Endothelial cell of umbilical vein (primary cell): ENCODE measurements around the gene SVIL. TPM values are rescaled to one million over a fixed set of nuclear protein-coding genes. Genes with fewer than 3 reads are reported as not detected.

Source experiments
- BruUV-seq: library from RNA; stranded (reverse); fragments of 400-500 nt; replicated peaks from 2 replicates; lab custom pipeline; 2021; lab: Mats Ljungman, UMichigan
- CTCF ChIA-PET: fragments of 300-600, 350-600 bp; sonication (Branson Sonifier 250); formaldehyde crosslinking; loops from one replicate; lab custom pipeline; 2021; ENCODE audit warnings: antibody characterized with exemption, inconsistent platforms; lab: Charles Lee
- POLR2A ChIA-PET: fragments of 300-600, 350-600 bp; sonication (Branson Sonifier 250); formaldehyde crosslinking; loops from one replicate; lab custom pipeline; 2021; ENCODE audit warnings: antibody characterized with exemption, inconsistent platforms; lab: Charles Lee
- DNase-seq: peaks from one replicate; pipeline ENCODE4 v3.0.0-alpha.2; 2011; ENCODE audit warnings: low read depth, low spot score
- FAIRE-seq: peaks from 2 replicates; lab custom pipeline; 2011; peaks lifted over from hg19 to GRCh38; lab: Jason Lieb, UNC
- H2AFZ ChIP-seq: 2 replicates; pipeline ENCODE4 v1.6.0; 2012; ENCODE audit warnings: low read depth, low read length, control low read depth, inconsistent platforms
- H3K27ac ChIP-seq: 2 replicates; pipeline ENCODE4 v1.5.1; 2011; ENCODE audit warnings: low read depth, mild to moderate bottlenecking, control low read depth, low read length, moderate library complexity; ENCODE audit not compliant: insufficient read depth
- H3K27me3 ChIP-seq, 2 experiments: 2 replicates each; pipeline versions ENCODE4 v1.6.0 to v1.6.1; 2011; ENCODE audit warnings: low read length in 2 of 2, mixed read lengths in 1 of 2; ENCODE audit not compliant: control insufficient read depth in 2 of 2, insufficient read depth in 2 of 2
- H3K36me3 ChIP-seq, 2 experiments: 2 replicates in 1 of 2; 3 replicates in 1 of 2; pipeline ENCODE4 v1.5.1; 2011; ENCODE audit warnings: low read length in 2 of 2, mild to moderate bottlenecking in 1 of 2, moderate library complexity in 1 of 2; ENCODE audit not compliant: control insufficient read depth in 2 of 2, insufficient read depth in 2 of 2; ENCODE audit errors: extremely low read depth in 1 of 2
- H3K4me1 ChIP-seq: 3 replicates; pipeline ENCODE4 v1.5.1; 2011; ENCODE audit warnings: mild to moderate bottlenecking, low read length; ENCODE audit not compliant: control insufficient read depth, insufficient read depth; ENCODE audit errors: extremely low read depth
- H3K4me2 ChIP-seq: 2 replicates; pipeline ENCODE4 v1.6.1; 2011; ENCODE audit warnings: low read length, control low read depth, mixed read lengths; ENCODE audit not compliant: insufficient read depth
- H3K4me3 ChIP-seq, 3 experiments: fragments of 200-600 bp in 1 of 3; sonication (generic), shearing (Covaris generic) in 1 of 3; replicated peaks in 1 of 3; 2 replicates each; pipeline ENCODE4 v1.5.1; 2011 to 2016; ENCODE audit warnings: control low read depth in 3 of 3, low read length in 3 of 3, mild to moderate bottlenecking in 2 of 3, inconsistent platforms in 1 of 3, low read depth in 1 of 3, moderate library complexity in 1 of 3; ENCODE audit not compliant: insufficient read depth in 1 of 3
- H3K79me2 ChIP-seq: 2 replicates; pipeline ENCODE4 v1.6.0; 2012; ENCODE audit warnings: low read length, inconsistent platforms; ENCODE audit not compliant: control insufficient read depth, insufficient read depth
- H3K9ac ChIP-seq: replicated peaks from 2 replicates; pipeline ENCODE3; 2011; ENCODE audit warnings: low read length, control low read depth; ENCODE audit not compliant: insufficient read depth; ENCODE audit errors: extremely low read depth
- H3K9me1 ChIP-seq: replicated peaks from 3 replicates; pipeline ENCODE4 v1.6.0; 2011; ENCODE audit warnings: mild to moderate bottlenecking, low read length; ENCODE audit not compliant: control insufficient read depth, insufficient read depth; ENCODE audit errors: extremely low read depth
- H3K9me3 ChIP-seq: replicated peaks from 2 replicates; pipeline ENCODE4 v1.5.1; 2012; ENCODE audit warnings: low read length, inconsistent platforms; ENCODE audit not compliant: control insufficient read depth, insufficient read depth
- H4K20me1 ChIP-seq: replicated peaks from 2 replicates; pipeline ENCODE3; 2011; ENCODE audit warnings: mild to moderate bottlenecking, low read length; ENCODE audit not compliant: control insufficient read depth, insufficient read depth; ENCODE audit errors: extremely low read depth
- CTCF ChIP-seq, 2 donors: IDR thresholded peaks; 1 replicate in 1 of 2; 2 replicates in 1 of 2; pipeline ENCODE4 v1.5.1; 2011; ENCODE audit warnings: low read length in 2 of 2, mild to moderate bottlenecking in 2 of 2, moderate library complexity in 2 of 2, control low read depth in 1 of 2, inconsistent platforms in 1 of 2, low read depth in 1 of 2; ENCODE audit not compliant: insufficient read depth in 1 of 2; ENCODE audit errors: extremely low read depth in 1 of 2
- EZH2 ChIP-seq: IDR thresholded peaks from 2 replicates; pipeline ENCODE4 v1.6.1; 2012; ENCODE audit warnings: borderline replicate concordance, low read depth, mild to moderate bottlenecking, moderate library complexity, low read length, inconsistent platforms; ENCODE audit not compliant: severe bottlenecking
- FOS ChIP-seq: IDR thresholded peaks from 2 replicates; pipeline ENCODE4 v1.6.1; 2011; ENCODE audit warnings: mild to moderate bottlenecking, low read length, moderate library complexity, borderline replicate concordance; ENCODE audit not compliant: insufficient read depth
- GATA2 ChIP-seq: IDR thresholded peaks from 2 replicates; pipeline ENCODE4 v1.7.0; 2011; ENCODE audit warnings: low read depth, mild to moderate bottlenecking, moderate library complexity, mixed read lengths, low read length; ENCODE audit not compliant: insufficient read length, insufficient read depth
- JUN ChIP-seq: IDR thresholded peaks from 2 replicates; pipeline ENCODE4 v1.6.1; 2011; ENCODE audit warnings: borderline replicate concordance, low read depth; ENCODE audit not compliant: insufficient read length, insufficient read depth
- MAX ChIP-seq: IDR thresholded peaks from 2 replicates; pipeline ENCODE4 v1.6.1; 2011; ENCODE audit not compliant: insufficient read depth, insufficient read length
- MYC ChIP-seq: IDR thresholded peaks from one replicate; pipeline ENCODE4 v1.6.1; 2011; ENCODE audit warnings: mild to moderate bottlenecking, low read depth, low read length
- POLR2A ChIP-seq: IDR thresholded peaks from 2 replicates; pipeline ENCODE4 v1.6.1; 2012; ENCODE audit warnings: low read depth, mild to moderate bottlenecking, control low read depth, low read length
- POLR2AphosphoS5 ChIP-seq: IDR thresholded peaks from 2 replicates; pipeline ENCODE4 v1.6.1; 2012; ENCODE audit warnings: low read depth, mild to moderate bottlenecking, control low read depth, low read length, moderate library complexity; ENCODE audit not compliant: insufficient read depth
- dilution Hi-C: fragments of 300-500 bp; cut with MboI; formaldehyde crosslinking; loops from one replicate; pipeline ENCODE4 v1.15.0; 2019; ENCODE audit warnings: low sequenced_read_pairs; ENCODE audit not compliant: extremely low pct_ligation_motif_present
- intact Hi-C: fragments of 100-400 bp; cut with micrococcal nuclease; formaldehyde crosslinking; loops from one replicate; pipeline ENCODE4 v1.10.0; 2022
- polyA plus RNA-seq, 4 experiments: library from polyadenylated mRNA; depleted of rRNA in 3 of 4; stranded (reverse) in 3 of 4; unstranded in 1 of 4; fragments of >200 nt; gene quantifications; 2 replicates each; pipeline versions ENCODE4 v1.2.1 to v1.2.3, GENCODE V29; 2011 to 2012; ENCODE audit warnings: missing spikeins in 1 of 4
- total RNA-seq: library from RNA; stranded (reverse); gene quantifications from 2 replicates; pipeline ENCODE4 v1.2.3, GENCODE V29; 2021

SVIL gene
- total and polyA plus RNA-seq, 2 donors (not counting 3 experiments of a cell fraction or from before 2014, with no cell fraction given): 22.6 to 70.7 TPM

DNA sequence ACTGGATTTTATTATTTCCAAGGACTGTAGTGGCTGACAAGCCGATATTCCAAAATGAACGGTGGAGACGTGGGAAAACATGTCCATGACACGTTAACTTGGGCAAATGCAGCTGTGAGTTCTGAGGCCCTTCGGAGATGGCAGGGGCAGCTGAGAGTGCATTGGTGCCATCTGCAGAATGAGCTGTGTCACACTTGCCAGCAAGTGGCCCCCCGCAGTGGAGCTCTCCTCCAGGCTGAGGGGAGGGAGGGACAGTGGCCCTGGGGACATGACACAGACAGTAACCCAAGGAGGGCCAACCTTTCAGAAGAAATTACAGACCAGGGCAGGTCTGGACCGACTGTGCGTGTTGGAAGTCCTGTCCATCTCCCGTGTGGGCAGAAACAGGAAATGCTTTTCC lies 139.4 kb downstream of the SVIL start:
- Histone ChIP-seq H4K20me1 (no peaks in the 10 kb centered on the region), H3K9me3 (no peaks in the 10 kb centered on the region), H3K9ac (no peak overlapping the region), H3K4me3 (no peak overlapping the region), H3K27me3 (no peaks in the 10 kb centered on the region), H3K36me3 (peaks cover 3 to 41% of the 10 kb centered on the region in 2 experiments), H2AFZ (no peak overlapping the region), H3K4me2 (no peak overlapping the region), H3K79me2 (no peaks in the 10 kb centered on the region), H3K4me1 (no peaks in the 10 kb centered on the region), H3K9me1 (no peaks in the 10 kb centered on the region), H3K27ac (no peak overlapping the region)
- DNase-seq (no peak), FAIRE-seq (no peak)
- ChIA-PET CTCF (interaction anchor here (1.7 kb wide), 2 partner anchors 53 to 1194 kb away, joined by 3 to 5 read pairs; no protein-coding TSS in a partner anchor), POLR2A (no interaction called here)
- TF ChIP-seq POLR2A (no peak), MAX (no peak), JUN (no peak), POLR2AphosphoS5 (no peak), FOS (no peak), MYC (no peak), GATA2 (no peak), CTCF (IDR thresholded peaks at IDR 0.05; ENCODE audit: extremely low read depth in 1 of 2, insufficient read depth in 1 of 2, low read depth in 1 of 2, low read length in 2 of 2) (no peak), EZH2 (no peak)
- intact Hi-C loops: no loop called here
- BruUV-seq: no TSS peak
- dilution Hi-C loops: no loop called here
